GM06990 (cell line): ENCODE results near the gene TAP1.

Experiments used
- DNase-seq: peaks from one replicate; pipeline ENCODE4 v3.0.0-alpha.2; 2011; ENCODE audit not compliant: insufficient read length; ENCODE audit errors: extremely low read depth
- H3K27me3 ChIP-seq: replicated peaks from 2 replicates; pipeline ENCODE4 v1.6.0; 2011; ENCODE audit warnings: low read length; ENCODE audit not compliant: control insufficient read depth, insufficient read depth
- H3K36me3 ChIP-seq: 2 replicates; pipeline ENCODE4 v1.5.1; 2011; ENCODE audit warnings: low read length; ENCODE audit not compliant: control insufficient read depth, insufficient read depth
- H3K4me3 ChIP-seq: replicated peaks from 2 replicates; pipeline ENCODE4 v1.5.1; 2011; ENCODE audit warnings: low read depth, mild to moderate bottlenecking, control low read depth, low read length
- TF ChIP-seq, protein P1 (sequence below): IDR thresholded peaks from 2 replicates; pipeline ENCODE4 v1.5.1; 2011; ENCODE audit warnings: low read length, control low read depth, mild to moderate bottlenecking, inconsistent platforms; ENCODE audit not compliant: insufficient read depth, poor library complexity, severe bottlenecking

Gene TAP1

DNA sequence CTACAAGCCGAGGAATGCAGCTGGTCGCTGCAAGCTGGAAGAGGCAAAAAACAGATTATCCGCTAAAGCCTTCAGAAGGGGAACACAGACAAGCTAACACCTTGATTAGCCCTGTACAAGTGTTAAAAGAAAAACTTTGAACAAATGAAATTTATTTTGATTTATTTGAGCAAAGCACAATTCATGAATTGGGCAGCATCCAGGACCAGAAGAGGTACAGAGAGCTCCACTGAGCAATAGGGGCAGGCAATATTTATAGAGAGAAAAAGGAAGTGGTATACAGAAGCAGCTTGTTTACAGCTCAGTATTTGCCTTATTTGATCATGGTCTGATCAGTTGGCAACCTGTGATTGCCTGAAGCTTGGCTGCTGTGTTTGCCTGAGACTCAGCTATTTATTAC lies 54.3 kb downstream of the TAP1 start:
- H3K4me3 ChIP-seq: no peak overlapping the region
- TF ChIP-seq, protein P1, sequence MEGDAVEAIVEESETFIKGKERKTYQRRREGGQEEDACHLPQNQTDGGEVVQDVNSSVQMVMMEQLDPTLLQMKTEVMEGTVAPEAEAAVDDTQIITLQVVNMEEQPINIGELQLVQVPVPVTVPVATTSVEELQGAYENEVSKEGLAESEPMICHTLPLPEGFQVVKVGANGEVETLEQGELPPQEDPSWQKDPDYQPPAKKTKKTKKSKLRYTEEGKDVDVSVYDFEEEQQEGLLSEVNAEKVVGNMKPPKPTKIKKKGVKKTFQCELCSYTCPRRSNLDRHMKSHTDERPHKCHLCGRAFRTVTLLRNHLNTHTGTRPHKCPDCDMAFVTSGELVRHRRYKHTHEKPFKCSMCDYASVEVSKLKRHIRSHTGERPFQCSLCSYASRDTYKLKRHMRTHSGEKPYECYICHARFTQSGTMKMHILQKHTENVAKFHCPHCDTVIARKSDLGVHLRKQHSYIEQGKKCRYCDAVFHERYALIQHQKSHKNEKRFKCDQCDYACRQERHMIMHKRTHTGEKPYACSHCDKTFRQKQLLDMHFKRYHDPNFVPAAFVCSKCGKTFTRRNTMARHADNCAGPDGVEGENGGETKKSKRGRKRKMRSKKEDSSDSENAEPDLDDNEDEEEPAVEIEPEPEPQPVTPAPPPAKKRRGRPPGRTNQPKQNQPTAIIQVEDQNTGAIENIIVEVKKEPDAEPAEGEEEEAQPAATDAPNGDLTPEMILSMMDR: no peak
- H3K27me3 ChIP-seq: no peaks in the 10 kb centered on the region
- no peak for DNase-seq
- no peaks in the 10 kb centered on the region for H3K36me3 ChIP-seq

DNA sequence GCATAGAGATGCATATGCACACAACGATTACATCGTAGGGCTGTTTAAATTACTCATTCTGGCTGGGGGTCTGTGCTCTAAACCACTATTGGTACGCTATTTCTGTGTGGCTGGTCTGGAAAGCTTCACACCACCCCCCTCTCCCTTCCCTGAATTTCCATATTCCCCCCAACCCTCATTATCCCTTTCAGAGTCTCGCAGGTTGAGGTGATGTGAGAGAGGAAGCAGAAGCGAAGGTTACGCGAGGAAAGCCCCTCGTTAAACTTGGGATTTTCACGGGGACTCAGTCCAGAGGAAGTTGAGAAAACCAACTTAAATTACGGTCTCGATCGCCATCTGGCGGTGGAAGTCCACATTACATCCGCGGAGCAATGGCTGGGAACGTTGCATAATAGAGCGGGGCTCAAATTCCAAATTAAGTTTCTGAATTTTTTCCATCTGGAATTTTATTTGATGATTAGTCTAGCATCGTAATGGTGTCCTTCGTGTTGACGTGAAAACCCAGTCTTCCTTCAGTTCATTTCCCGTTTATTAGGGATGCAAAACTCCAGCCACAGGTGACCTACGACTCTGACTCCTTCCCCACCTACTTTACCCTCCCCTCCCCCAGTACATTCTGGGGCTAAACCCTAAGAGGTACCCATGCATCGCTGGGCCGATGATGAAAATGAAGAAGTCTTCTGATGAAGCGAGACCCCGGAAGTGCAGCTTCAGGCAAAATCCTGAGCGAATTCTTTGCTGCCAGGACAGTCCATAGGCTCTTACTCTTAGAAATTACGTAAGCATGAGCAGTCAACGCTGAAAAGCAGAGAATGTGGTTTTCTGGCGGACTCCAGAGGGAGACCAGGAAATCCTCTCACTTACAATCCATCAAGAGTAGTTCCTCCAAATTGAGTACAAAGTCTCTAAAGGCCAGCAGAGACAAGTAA lies 56.4 kb downstream of the TAP1 start:
- Histone ChIP-seq H3K27me3 (no peaks in the 10 kb centered on the region), H3K36me3 (no peaks in the 10 kb centered on the region), H3K4me3 (peak overlapping the region; percentile 29)
- TF ChIP-seq, protein P1: peak; percentile 73
- peak; percentile 62 for DNase-seq
